ENCODE measurements around the gene FAM151B.

The FAM151B gene

DNA sequence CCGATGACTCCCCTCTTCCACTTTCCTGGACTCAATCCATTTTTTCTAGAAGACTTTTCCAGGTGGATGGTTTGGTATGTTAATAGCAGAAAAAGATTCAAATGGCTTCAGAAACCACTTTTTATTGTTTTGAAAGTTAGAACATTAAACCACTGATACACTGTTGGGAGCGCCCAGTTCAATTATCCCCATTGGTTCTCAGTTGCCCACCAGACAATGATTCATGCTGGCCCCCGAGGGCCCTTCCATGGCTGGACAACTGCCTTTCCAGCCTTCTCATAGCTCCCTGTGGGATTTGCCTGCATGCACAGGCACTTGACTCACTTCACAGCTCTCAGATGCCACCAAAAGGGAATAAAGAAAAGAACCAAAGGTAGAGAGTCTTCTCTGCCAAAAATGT is 103.5 kb downstream of the FAM151B start:
- DNase-seq = no peak

DNA sequence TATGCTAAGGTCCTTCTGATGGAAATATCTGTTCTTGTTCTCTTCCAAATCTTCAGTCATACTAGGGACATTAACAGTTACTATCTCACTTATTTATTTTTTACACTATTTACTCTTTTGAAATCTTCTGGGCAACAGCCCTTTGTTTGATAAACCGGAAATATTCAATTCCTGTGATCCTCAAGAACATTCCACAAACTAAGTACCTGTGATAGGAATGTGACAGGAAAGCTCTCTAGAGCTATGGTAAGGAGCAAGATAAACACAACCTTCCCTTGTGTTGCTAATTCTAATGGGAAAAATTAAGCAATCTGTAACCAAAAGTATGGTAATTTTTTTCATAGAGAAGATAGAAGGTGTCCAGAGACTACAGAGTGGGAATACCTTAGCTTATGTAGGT is 104.2 kb downstream of the FAM151B start:
- no peak for DNase-seq
